ENCODE measurements around the gene GPNMB.

The GPNMB gene

GRCh38 chr7:23208316-23208715 is 38.3 kb upstream of the GPNMB start:
- Histone ChIP-seq H3K4me2 (ENCODE audit: insufficient read depth, low read length, poor library complexity, severe bottlenecking) (no peak overlapping the region), H4K8ac (ENCODE audit: low read depth, low read length) (no peak overlapping the region), H3K79me1 (ENCODE audit: low read depth, low read length) (no peaks in the 10 kb centered on the region), H4K91ac (ENCODE audit: low read depth, low read length, poor library complexity) (no peak overlapping the region), H2AFZ (ENCODE audit: low read length) (no peak overlapping the region), H2BK5ac (ENCODE audit: low read length) (no peak overlapping the region), H2BK120ac (ENCODE audit: low read depth, low read length) (no peak overlapping the region), H2AK5ac (ENCODE audit: low read depth, low read length) (no peak overlapping the region), H3K4me3 (ENCODE audit: low read length in 2 of 2) (no peak overlapping the region), H2BK12ac (ENCODE audit: low read length) (no peak overlapping the region), H3K27ac (replicated peaks; ENCODE audit: low read length) (no peak overlapping the region), H2BK15ac (ENCODE audit: low read length) (no peak overlapping the region), H3K4ac (ENCODE audit: low read length) (no peak overlapping the region), H3K27me3 (ENCODE audit: control insufficient read depth in 3 of 3, insufficient read depth in 3 of 3, low read depth in 1 of 3, low read length in 3 of 3) (no peaks in the 10 kb centered on the region), H3K9ac (ENCODE audit: low read depth, low read length, poor library complexity) (no peak overlapping the region), H3K18ac (ENCODE audit: low read length) (no peak overlapping the region), H3K14ac (ENCODE audit: low read length) (no peak overlapping the region), H3K23ac (ENCODE audit: low read depth, low read length, poor library complexity) (no peak overlapping the region), H3K4me1 (ENCODE audit: control insufficient read depth in 2 of 2, insufficient read depth in 1 of 2, low read depth in 1 of 2, low read length in 2 of 2) (no peaks in the 10 kb centered on the region), H3K36me3 (replicated peaks in 1 of 2; ENCODE audit: control insufficient read depth in 2 of 2, insufficient read depth in 2 of 2, low read length in 2 of 2) (peaks cover 0 to 18% of the 10 kb centered on the region in 2 donors), H3K9me3 (replicated peaks in 1 of 2; ENCODE audit: control insufficient read depth in 2 of 2, insufficient read depth in 1 of 2, low read depth in 1 of 2, low read length in 2 of 2) (no peaks in the 10 kb centered on the region)
- no peak for DNase-seq (ENCODE audit: low spot score)
- WGBS, 2 donors (ENCODE audit: extremely low coverage in 2 of 2, insufficient read length in 2 of 2, insufficient replicate concordance in 1 of 2), result no CpG with 5 or more reads among the region's 4 CpGs

GRCh38 chr7:23210506-23210905 is 36.1 kb upstream of the GPNMB start:
- Histone ChIP-seq H3K27ac (replicated peaks; ENCODE audit: low read length) (no peak overlapping the region), H2BK120ac (ENCODE audit: low read depth, low read length) (no peak overlapping the region), H3K4me3 (ENCODE audit: low read length in 2 of 2) (peak overlapping the region in 1 of 2 donors; percentile 62), H3K9me3 (replicated peaks in 1 of 2; ENCODE audit: control insufficient read depth in 2 of 2, insufficient read depth in 1 of 2, low read depth in 1 of 2, low read length in 2 of 2) (no peaks in the 10 kb centered on the region), H2BK15ac (ENCODE audit: low read length) (no peak overlapping the region), H3K23ac (ENCODE audit: low read depth, low read length, poor library complexity) (peak overlapping the region; percentile 45), H2AFZ (ENCODE audit: low read length) (no peak overlapping the region), H3K4me2 (ENCODE audit: insufficient read depth, low read length, poor library complexity, severe bottlenecking) (no peak overlapping the region), H3K27me3 (ENCODE audit: control insufficient read depth in 3 of 3, insufficient read depth in 3 of 3, low read depth in 1 of 3, low read length in 3 of 3) (no peaks in the 10 kb centered on the region), H3K14ac (ENCODE audit: low read length) (no peak overlapping the region), H3K4ac (ENCODE audit: low read length) (no peak overlapping the region), H4K91ac (ENCODE audit: low read depth, low read length, poor library complexity) (no peak overlapping the region), H3K18ac (ENCODE audit: low read length) (no peak overlapping the region), H3K9ac (ENCODE audit: low read depth, low read length, poor library complexity) (no peak overlapping the region), H3K36me3 (replicated peaks in 1 of 2; ENCODE audit: control insufficient read depth in 2 of 2, insufficient read depth in 2 of 2, low read length in 2 of 2) (peaks cover 0 to under 1% of the 10 kb centered on the region in 2 donors), H3K4me1 (ENCODE audit: control insufficient read depth in 2 of 2, insufficient read depth in 1 of 2, low read depth in 1 of 2, low read length in 2 of 2) (no peaks in the 10 kb centered on the region), H2AK5ac (ENCODE audit: low read depth, low read length) (peak overlapping the region; percentile 32), H4K8ac (ENCODE audit: low read depth, low read length) (no peak overlapping the region), H3K79me1 (ENCODE audit: low read depth, low read length) (no peaks in the 10 kb centered on the region), H2BK12ac (ENCODE audit: low read length) (no peak overlapping the region), H2BK5ac (ENCODE audit: low read length) (no peak overlapping the region)
- no CpG with 5 or more reads among the region's 2 CpGs for WGBS, 2 donors (ENCODE audit: extremely low coverage in 2 of 2, insufficient read length in 2 of 2, insufficient replicate concordance in 1 of 2)
- DNase-seq (ENCODE audit: low spot score), result no peak

GRCh38 chr7:23211589-23211988 is 35.0 kb upstream of the GPNMB start:
- Histone ChIP-seq H3K27ac (replicated peaks; ENCODE audit: low read length) (no peak overlapping the region), H3K4me1 (ENCODE audit: control insufficient read depth in 2 of 2, insufficient read depth in 1 of 2, low read depth in 1 of 2, low read length in 2 of 2) (no peaks in the 10 kb centered on the region), H3K18ac (ENCODE audit: low read length) (no peak overlapping the region), H3K36me3 (replicated peaks in 1 of 2; ENCODE audit: control insufficient read depth in 2 of 2, insufficient read depth in 2 of 2, low read length in 2 of 2) (no peaks in the 10 kb centered on the region), H3K23ac (ENCODE audit: low read depth, low read length, poor library complexity) (no peak overlapping the region), H4K91ac (ENCODE audit: low read depth, low read length, poor library complexity) (no peak overlapping the region), H3K9me3 (replicated peaks in 1 of 2; ENCODE audit: control insufficient read depth in 2 of 2, insufficient read depth in 1 of 2, low read depth in 1 of 2, low read length in 2 of 2) (no peaks in the 10 kb centered on the region), H3K27me3 (ENCODE audit: control insufficient read depth in 3 of 3, insufficient read depth in 3 of 3, low read depth in 1 of 3, low read length in 3 of 3) (no peaks in the 10 kb centered on the region), H3K4me2 (ENCODE audit: insufficient read depth, low read length, poor library complexity, severe bottlenecking) (no peak overlapping the region), H2BK120ac (ENCODE audit: low read depth, low read length) (no peak overlapping the region), H2AFZ (ENCODE audit: low read length) (no peak overlapping the region), H2BK5ac (ENCODE audit: low read length) (no peak overlapping the region), H3K79me1 (ENCODE audit: low read depth, low read length) (no peaks in the 10 kb centered on the region), H4K8ac (ENCODE audit: low read depth, low read length) (no peak overlapping the region), H3K14ac (ENCODE audit: low read length) (no peak overlapping the region), H3K4me3 (ENCODE audit: low read length in 2 of 2) (no peak overlapping the region), H2BK15ac (ENCODE audit: low read length) (no peak overlapping the region), H2AK5ac (ENCODE audit: low read depth, low read length) (no peak overlapping the region), H2BK12ac (ENCODE audit: low read length) (no peak overlapping the region), H3K4ac (ENCODE audit: low read length) (no peak overlapping the region), H3K9ac (ENCODE audit: low read depth, low read length, poor library complexity) (no peak overlapping the region)
- no peak for DNase-seq (ENCODE audit: low spot score)
- no CpG with 5 or more reads among the region's 11 CpGs for WGBS, 2 donors (ENCODE audit: extremely low coverage in 2 of 2, insufficient read length in 2 of 2, insufficient replicate concordance in 1 of 2)

GRCh38 chr7:23212395-23212794 is 34.2 kb upstream of the GPNMB start:
- no CpG with 5 or more reads among the region's 2 CpGs for WGBS, 2 donors (ENCODE audit: extremely low coverage in 2 of 2, insufficient read length in 2 of 2, insufficient replicate concordance in 1 of 2)
- DNase-seq (ENCODE audit: low spot score), result no peak
- no peak overlapping the region for H3K4ac ChIP-seq (ENCODE audit: low read length)
- H4K91ac ChIP-seq (ENCODE audit: low read depth, low read length, poor library complexity), result no peak overlapping the region
- no peak overlapping the region for H3K4me2 ChIP-seq (ENCODE audit: insufficient read depth, low read length, poor library complexity, severe bottlenecking)
- no peak overlapping the region for H3K9ac ChIP-seq (ENCODE audit: low read depth, low read length, poor library complexity)
- H4K8ac ChIP-seq (ENCODE audit: low read depth, low read length), result no peak overlapping the region
- H3K9me3 ChIP-seq (replicated peaks in 1 of 2; ENCODE audit: control insufficient read depth in 2 of 2, insufficient read depth in 1 of 2, low read depth in 1 of 2, low read length in 2 of 2), result no peaks in the 10 kb centered on the region
- no peaks in the 10 kb centered on the region for H3K36me3 ChIP-seq (replicated peaks in 1 of 2; ENCODE audit: control insufficient read depth in 2 of 2, insufficient read depth in 2 of 2, low read length in 2 of 2)
- H2BK120ac ChIP-seq (ENCODE audit: low read depth, low read length), result no peak overlapping the region
- H2BK15ac ChIP-seq (ENCODE audit: low read length), result no peak overlapping the region
- H3K14ac ChIP-seq (ENCODE audit: low read length), result no peak overlapping the region
- no peak overlapping the region for H3K23ac ChIP-seq (ENCODE audit: low read depth, low read length, poor library complexity)
- no peak overlapping the region for H2AK5ac ChIP-seq (ENCODE audit: low read depth, low read length)
- no peak overlapping the region for H2BK12ac ChIP-seq (ENCODE audit: low read length)
- H3K27me3 ChIP-seq (ENCODE audit: control insufficient read depth in 3 of 3, insufficient read depth in 3 of 3, low read depth in 1 of 3, low read length in 3 of 3), result no peaks in the 10 kb centered on the region
- H3K4me3 ChIP-seq (ENCODE audit: low read length in 2 of 2), result no peak overlapping the region
- no peak overlapping the region for H3K18ac ChIP-seq (ENCODE audit: low read length)
- no peaks in the 10 kb centered on the region for H3K4me1 ChIP-seq (ENCODE audit: control insufficient read depth in 2 of 2, insufficient read depth in 1 of 2, low read depth in 1 of 2, low read length in 2 of 2)
- no peak overlapping the region for H3K27ac ChIP-seq (replicated peaks; ENCODE audit: low read length)
- H2AFZ ChIP-seq (ENCODE audit: low read length), result no peak overlapping the region
- no peak overlapping the region for H2BK5ac ChIP-seq (ENCODE audit: low read length)
- no peaks in the 10 kb centered on the region for H3K79me1 ChIP-seq (ENCODE audit: low read depth, low read length)
